ENCODE results near the gene SLC25A19.

Gene SLC25A19

GRCh38 chr17:75269844-75270217 is 19.4 kb downstream of the SLC25A19 start:
- in situ Hi-C loops (cut with HindIII; ENCODE audit: low sequenced_read_pairs): no loop called here
- DNase-seq (ENCODE audit: low read depth, low spot score): no peak
- H3K4me3 ChIP-seq (ENCODE audit: low read depth, low read length): peak overlapping the region; percentile 72
- no peak for TF ChIP-seq CTCF (IDR thresholded peaks at IDR 0.05; ENCODE audit: low read depth, low read length)

GRCh38 chr17:75267411-75268232 is 21.6 kb downstream of the SLC25A19 start:
- no peak for DNase-seq (ENCODE audit: low read depth, low spot score)
- in situ Hi-C loops (cut with HindIII; ENCODE audit: low sequenced_read_pairs): no loop called here
- TF ChIP-seq CTCF (IDR thresholded peaks at IDR 0.05; ENCODE audit: low read depth, low read length): no peak
- H3K4me3 ChIP-seq (ENCODE audit: low read depth, low read length): no peak overlapping the region

- no peak overlapping the region for H3K4me3 ChIP-seq (ENCODE audit: low read depth, low read length)
- in situ Hi-C loops (cut with HindIII; ENCODE audit: low sequenced_read_pairs): no loop called here
- DNase-seq (ENCODE audit: low read depth, low spot score): no peak
- TF ChIP-seq CTCF (IDR thresholded peaks at IDR 0.05; ENCODE audit: low read depth, low read length): no peak
Observed at GRCh38 chr17:75267153-75267410, 22.2 kb downstream of the SLC25A19 start.

- no peak for TF ChIP-seq CTCF (IDR thresholded peaks at IDR 0.05; ENCODE audit: low read depth, low read length)
- DNase-seq (ENCODE audit: low read depth, low spot score): no peak
- no peak overlapping the region for H3K4me3 ChIP-seq (ENCODE audit: low read depth, low read length)
- in situ Hi-C loops (cut with HindIII; ENCODE audit: low sequenced_read_pairs): no loop called here
Observed at GRCh38 chr17:75266316-75267152, 22.7 kb downstream of the SLC25A19 start.

GRCh38 chr17:75265614-75266315 is 23.5 kb downstream of the SLC25A19 start:
- H3K4me3 ChIP-seq (ENCODE audit: low read depth, low read length): no peak overlapping the region
- DNase-seq (ENCODE audit: low read depth, low spot score): no peak
- in situ Hi-C loops (cut with HindIII; ENCODE audit: low sequenced_read_pairs): no loop called here
- TF ChIP-seq CTCF (IDR thresholded peaks at IDR 0.05; ENCODE audit: low read depth, low read length): no peak

GRCh38 chr17:75263055-75263454 is 26.2 kb downstream of the SLC25A19 start:
- in situ Hi-C loops (cut with HindIII; ENCODE audit: low sequenced_read_pairs): no loop called here
- no peak for TF ChIP-seq CTCF (IDR thresholded peaks at IDR 0.05; ENCODE audit: low read depth, low read length)
- DNase-seq (ENCODE audit: low read depth, low spot score): no peak
- no peak overlapping the region for H3K4me3 ChIP-seq (ENCODE audit: low read depth, low read length)
